Pancreas (tissue), 10 donors: ENCODE measurements around the gene TAB3. TPM values are rescaled to one million over a fixed set of nuclear protein-coding genes. Genes with fewer than 3 reads are reported as not detected.

Experiments
- ATAC-seq, 4 donors: fragments of 200-7000 bp; cut with Tn5 transposase; one replicate each; pipeline versions ENCODE4 v1.8.0 to v1.9.1; 2020; ENCODE audit warnings: mild to moderate bottlenecking in 4 of 4, moderate library complexity in 4 of 4
- DNase-seq, 6 donors: peaks; one replicate each; pipeline ENCODE4 v3.0.0-alpha.2; 2020
- FAIRE-seq: peaks from 2 replicates; lab custom pipeline; 2012; peaks lifted over from hg19 to GRCh38; lab: Jason Lieb, UNC
- H3K27ac ChIP-seq, 4 donors: fragments of 200-600 bp; sonication (generic); 1 replicate in 3 of 4; 2 replicates in 1 of 4; pipeline versions ENCODE4 v1.5.0 to v1.8.0; 2020
- H3K27me3 ChIP-seq, 4 donors: fragments of 200-600 bp; one replicate each; pipeline ENCODE4 v1.8.0; 2021
- H3K36me3 ChIP-seq, 3 donors: fragments of 200-600 bp; sonication (generic) in 1 of 3; one replicate each; pipeline versions ENCODE4 v1.5.0 to v1.8.0; 2020 to 2021
- H3K4me1 ChIP-seq, 3 donors: fragments of 200-600 bp; one replicate each; pipeline ENCODE4 v1.8.0; 2021
- H3K4me3 ChIP-seq, 4 donors: fragments of 200-600 bp; sonication (generic) in 2 of 4; one replicate each; pipeline versions ENCODE4 v1.5.0 to v1.8.0; 2020 to 2021
- H3K9me3 ChIP-seq, 4 donors: fragments of 200-600 bp; one replicate each; pipeline ENCODE4 v1.8.0; 2021
- CTCF ChIP-seq, 4 donors: fragments of 200-600 bp; sonication (generic) in 3 of 4; IDR thresholded peaks; one replicate each; pipeline versions ENCODE4 v1.5.0 to v1.8.0; 2021; ENCODE audit warnings: antibody characterized with exemption in 4 of 4
- WGBS, 2 donors: extraction: QIAGEN DNeasy Blood & Tissue Kit; methylation state at CpG; one replicate each; pipeline ENCODE4 v1.1.7; 2013; 5-methylcytosine and 5-hydroxymethylcytosine counted together
- intact Hi-C, 3 donors: fragments of 100-400 bp; cut with DNase I; formaldehyde crosslinking; loops; one replicate each; pipeline versions ENCODE4 v1.11.1 to v1.14.2; 2022
- polyA plus RNA-seq, 2 donors: library from polyadenylated mRNA; stranded (reverse); fragments of 200-250 nt; gene quantifications; one replicate each; pipeline ENCODE4 v1.2.3, GENCODE V29; 2013
- total RNA-seq, 6 donors: library from RNA; stranded (reverse); fragmentation: NEBNext Ultra II Directional in 4 of 6; extraction: Animal tissue kit (Norgen Biotek cat#: 25700) in 4 of 6; gene quantifications; one replicate each; pipeline versions ENCODE4 v1.2.1 to v1.2.4, GENCODE V29; 2021 to 2023
- donor health status: healthy with polysubstance abuse.
- donor health status: DM: no; HTN: no; CAD: no; lungs with moderate emphysema.
- donor health status: DM: no; HTN: no; CAD: no.
- donor health status: control.
- donor health status: control.
- donor health status: Bipolar disorder and iron deficiency.
- donor health status: DM: yes; HTN: yes; CAD: no.
- donor health status: DM: no; HTN: no; CAD: no.
- donor health status: DM: no; HTN: no; CAD: no.
- donor health status: DM: yes; HTN: yes; CAD: no.

Gene TAB3
- total and polyA plus RNA-seq, 8 donors, result 10.2 to 17.3 (median 13.7) TPM

- Histone ChIP-seq H3K27ac (no peak overlapping the region), H3K36me3 (no peaks in the 10 kb centered on the region), H3K27me3 (no peaks in the 10 kb centered on the region), H3K4me3 (no peak overlapping the region), H3K9me3 (no peaks in the 10 kb centered on the region), H3K4me1 (no peaks in the 10 kb centered on the region)
- intact Hi-C loops, result no loop called here
- ATAC-seq (no peak), DNase-seq (no peak), FAIRE-seq (no peak)
- WGBS, 2 donors, result 75 to 80% methylated on average over 3 of the region's 3 CpGs
- no peak for TF ChIP-seq CTCF (IDR thresholded peaks at IDR 0.05)
Measured at GRCh38 chrX:30793075-30793766, 95.8 kb downstream of the TAB3 start.

- Histone ChIP-seq H3K9me3 (no peaks in the 10 kb centered on the region), H3K4me1 (no peaks in the 10 kb centered on the region), H3K4me3 (no peak overlapping the region), H3K27me3 (no peaks in the 10 kb centered on the region), H3K36me3 (no peaks in the 10 kb centered on the region), H3K27ac (no peak overlapping the region)
- 77 to 84% methylated on average over 8 of the region's 8 CpGs for WGBS, 2 donors
- intact Hi-C loops, result no loop called here
- ATAC-seq, result no peak
- TF ChIP-seq CTCF (IDR thresholded peaks at IDR 0.05), result no peak
- no peak for DNase-seq
- no peak for FAIRE-seq
Measured at GRCh38 chrX:30791296-30792278, 97.5 kb downstream of the TAB3 start.

GRCh38 chrX:30787012-30787411, 102.0 kb downstream of the TAB3 start:
- no peak for FAIRE-seq
- peak in 1 of 6 donors; percentile 37 for DNase-seq
- intact Hi-C loops, result no loop called here

GRCh38 chrX:30786374-30786773, 102.7 kb downstream of the TAB3 start:
- ATAC-seq (no peak), FAIRE-seq (no peak), DNase-seq (no peak)
- Histone ChIP-seq H3K36me3 (no peaks in the 10 kb centered on the region), H3K4me1 (no peaks in the 10 kb centered on the region), H3K4me3 (no peak overlapping the region), H3K27ac (no peak overlapping the region), H3K27me3 (no peaks in the 10 kb centered on the region), H3K9me3 (no peaks in the 10 kb centered on the region)
- intact Hi-C loops, result no loop called here
- TF ChIP-seq CTCF (IDR thresholded peaks at IDR 0.05), result no peak

More at GRCh38 chrX:30787012-30787411, 102.0 kb downstream of the TAB3 start:
- H3K4me3 ChIP-seq, result no peak overlapping the region
- no peak for TF ChIP-seq CTCF (IDR thresholded peaks at IDR 0.05)
- WGBS, 2 donors, result 52 to 56% methylated on average over 9 of the region's 9 CpGs
- ATAC-seq, result no peak
- no peaks in the 10 kb centered on the region for H3K9me3 ChIP-seq
- H3K27ac ChIP-seq, result no peak overlapping the region
- H3K4me1 ChIP-seq, result no peaks in the 10 kb centered on the region
- H3K36me3 ChIP-seq, result no peaks in the 10 kb centered on the region
- H3K27me3 ChIP-seq, result no peaks in the 10 kb centered on the region
